HepG2 (cell line): ENCODE results near the gene IGIP. TPM values are rescaled to one million over a fixed set of nuclear protein-coding genes. Genes with fewer than 3 reads are reported as not detected.
A peak's percentile ranks its signal among the peaks of the same experiment; 100 is the strongest.

Experiments
- BRCA1 ChIP-seq: sonication (generic); formaldehyde crosslinking; IDR thresholded peaks from 2 replicates; pipeline ENCODE4 v1.4.0; 2020; ENCODE audit warnings: missing genetic modification reagents
- HNRNPL ChIP-seq: fragments of 200-400 bp; formaldehyde crosslinking; IDR thresholded peaks from 2 replicates; pipeline ENCODE4 v1.6.1; 2017; ENCODE audit warnings: mild to moderate bottlenecking, low read depth, low read length
- KLF6 ChIP-seq: IDR thresholded peaks from 2 replicates; pipeline ENCODE4 v1.8.0; 2016; ENCODE audit warnings: missing biosample characterization, missing genetic modification reagents
- NAIF1 ChIP-seq: sonication (generic); formaldehyde crosslinking; IDR thresholded peaks from 2 replicates; pipeline ENCODE4 v1.5.0; 2020; ENCODE audit warnings: mild to moderate bottlenecking, missing genetic modification reagents, borderline replicate concordance
- POLR2A ChIP-seq, 2 experiments: IDR thresholded peaks; 2 replicates each; pipeline ENCODE4 v1.6.1; 2011; ENCODE audit warnings: low read depth in 2 of 2, low read length in 2 of 2, mild to moderate bottlenecking in 1 of 2, moderate library complexity in 1 of 2; ENCODE audit not compliant: insufficient read depth in 1 of 2
- RBAK ChIP-seq: sonication (generic); formaldehyde crosslinking; IDR thresholded peaks from 2 replicates; pipeline ENCODE4 v1.5.1; 2020; ENCODE audit warnings: mild to moderate bottlenecking, missing genetic modification reagents
- RFX5 ChIP-seq: IDR thresholded peaks from 2 replicates; pipeline ENCODE4 v1.6.1; 2011; ENCODE audit warnings: low read depth, low read length, improper control_type of control experiment
- RORA ChIP-seq: sonication (generic); formaldehyde crosslinking; IDR thresholded peaks from 2 replicates; pipeline ENCODE4 v1.5.0; 2020; ENCODE audit warnings: mild to moderate bottlenecking, missing genetic modification reagents, moderate library complexity
- TP53 ChIP-seq: sonication (generic); formaldehyde crosslinking; conservative IDR thresholded peaks from 2 replicates; pipeline ENCODE4 v1.4.0; 2020; ENCODE audit warnings: missing genetic modification reagents
- ZBTB7B ChIP-seq: sonication (generic); formaldehyde crosslinking; IDR thresholded peaks from 2 replicates; pipeline ENCODE4 v1.4.0; 2020; ENCODE audit warnings: missing genetic modification reagents
- ZNF225 ChIP-seq: sonication (generic); formaldehyde crosslinking; IDR thresholded peaks from 2 replicates; pipeline ENCODE4 v1.4.0; 2020; ENCODE audit warnings: mild to moderate bottlenecking, missing genetic modification reagents
- ZNF329 ChIP-seq: sonication (generic); formaldehyde crosslinking; IDR thresholded peaks from 2 replicates; pipeline ENCODE4 v1.9.0; 2021; ENCODE audit warnings: low read depth, mild to moderate bottlenecking, missing genetic modification reagents
- ZNF674 ChIP-seq: sonication (generic); formaldehyde crosslinking; IDR thresholded peaks from 2 replicates; pipeline ENCODE4 v1.5.0; 2020; ENCODE audit warnings: low read depth, mild to moderate bottlenecking, missing genetic modification reagents
- ZNF879 ChIP-seq: sonication (generic); formaldehyde crosslinking; IDR thresholded peaks from 2 replicates; pipeline ENCODE4 v1.8.1; 2023; ENCODE audit warnings: missing genetic modification reagents
- polyA plus RNA-seq, 8 experiments: library from polyadenylated mRNA; depleted of rRNA in 3 of 8; stranded (reverse) in 7 of 8; unstranded in 1 of 8; fragments of >200 nt; fragmentation: Illumina TruSeq in 4 of 8; extraction: Trizol in 4 of 8; gene quantifications; 2 replicates each; pipeline versions ENCODE4 v1.2.1 to v1.2.3, GENCODE V29; 2011 to 2016; ENCODE audit warnings: low read depth in 4 of 8, missing spikeins in 1 of 8, mixed read lengths in 1 of 8; ENCODE audit not compliant: insufficient read depth in 1 of 8
- total RNA-seq, 5 experiments: library from RNA; depleted of rRNA; stranded (reverse); fragments of >200 nt; fragmentation: Illumina TruSeq; extraction: Trizol; gene quantifications; 2 replicates each; pipeline ENCODE4 v1.2.3, GENCODE V29; 2016; ENCODE audit warnings: low read depth in 1 of 5
- TF ChIP-seq, protein P1 (sequence below): sonication (generic); formaldehyde crosslinking; IDR thresholded peaks from 2 replicates; pipeline ENCODE4 v1.4.0; 2020; ENCODE audit warnings: mild to moderate bottlenecking, missing genetic modification reagents
- TF ChIP-seq, protein P2 (sequence below): sonication (generic); formaldehyde crosslinking; IDR thresholded peaks from 2 replicates; pipeline ENCODE4 v1.5.1; 2020; ENCODE audit warnings: missing genetic modification reagents, mild to moderate bottlenecking, borderline replicate concordance
- TF ChIP-seq, protein P3 (sequence below): IDR thresholded peaks from 2 replicates; pipeline ENCODE4 v1.6.1; 2016; ENCODE audit warnings: low read depth
- TF ChIP-seq, protein P4 (sequence below): sonication (generic); formaldehyde crosslinking; IDR thresholded peaks from 2 replicates; pipeline ENCODE4 v1.4.0; 2020; ENCODE audit warnings: missing genetic modification reagents, mild to moderate bottlenecking, borderline replicate concordance
- TF ChIP-seq, protein P5 (sequence below): sonication (generic); formaldehyde crosslinking; IDR thresholded peaks from 2 replicates; pipeline ENCODE4 v1.4.0; 2020; ENCODE audit warnings: mild to moderate bottlenecking, missing genetic modification reagents
- TF ChIP-seq, protein P6 (sequence below): sonication (generic); formaldehyde crosslinking; IDR thresholded peaks from 2 replicates; pipeline ENCODE4 v1.8.0; 2023; ENCODE audit warnings: mild to moderate bottlenecking, missing genetic modification reagents

IGIP gene
- total and polyA plus RNA-seq, 2 of the 13 experiments (the other 11 are each of a cell fraction or from before 2014, with no cell fraction given): 1.7 to 2.1 TPM

DNA sequence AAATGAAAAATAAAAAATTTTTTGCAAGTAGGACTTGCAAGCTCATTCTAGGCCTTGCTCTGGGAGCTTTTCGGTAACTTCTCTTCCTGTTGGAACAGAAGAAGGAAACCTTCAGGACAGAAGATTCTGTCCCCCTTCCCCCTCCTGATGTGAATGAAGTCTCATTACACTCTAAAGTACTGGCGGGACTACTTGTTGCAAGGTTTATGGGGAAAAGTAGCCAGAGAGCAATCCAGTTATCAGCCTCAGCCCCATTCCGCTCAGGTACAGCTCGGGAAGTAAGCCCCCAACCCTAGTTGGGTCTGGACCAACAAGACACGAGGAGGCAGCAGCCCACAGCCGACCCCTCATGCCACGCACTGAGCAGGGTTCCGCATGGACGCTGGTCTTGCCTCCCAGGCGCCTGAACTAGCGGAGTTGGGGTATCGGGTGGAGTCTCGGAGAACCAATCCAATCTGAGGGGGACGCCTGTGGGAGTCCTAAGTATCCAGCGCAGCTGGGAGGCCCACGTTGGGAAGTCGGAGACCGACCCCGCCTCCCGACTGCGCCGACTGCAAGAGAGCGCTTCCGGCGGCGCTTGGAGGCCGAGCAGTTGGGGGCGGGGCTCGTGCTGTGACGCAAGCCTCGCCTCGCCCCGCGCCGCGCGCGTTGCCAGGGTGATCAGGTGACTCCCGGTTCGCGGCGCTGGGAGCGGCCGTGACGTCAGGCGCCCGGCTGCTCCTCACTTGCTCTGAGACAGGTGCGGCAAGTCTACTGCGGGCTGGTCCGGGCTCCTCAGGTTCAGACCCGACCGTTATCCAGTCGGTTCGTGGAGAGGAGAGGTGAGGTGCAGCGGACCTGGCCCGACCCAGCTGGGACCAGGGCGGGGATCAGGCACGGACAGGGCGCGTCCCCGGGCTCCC lies 49.0 kb downstream of the IGIP start, which contains the start of gene CYSTM1 (continued):
- TF ChIP-seq ZNF225: peak; percentile 7; the same call in 1 of the 2 replicates
- TF ChIP-seq, protein P1, sequence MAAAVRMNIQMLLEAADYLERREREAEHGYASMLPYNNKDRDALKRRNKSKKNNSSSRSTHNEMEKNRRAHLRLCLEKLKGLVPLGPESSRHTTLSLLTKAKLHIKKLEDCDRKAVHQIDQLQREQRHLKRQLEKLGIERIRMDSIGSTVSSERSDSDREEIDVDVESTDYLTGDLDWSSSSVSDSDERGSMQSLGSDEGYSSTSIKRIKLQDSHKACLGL: peak; percentile 55; the same call in 1 of the 2 replicates
- TF ChIP-seq HNRNPL: no peak
- TF ChIP-seq, protein P2, sequence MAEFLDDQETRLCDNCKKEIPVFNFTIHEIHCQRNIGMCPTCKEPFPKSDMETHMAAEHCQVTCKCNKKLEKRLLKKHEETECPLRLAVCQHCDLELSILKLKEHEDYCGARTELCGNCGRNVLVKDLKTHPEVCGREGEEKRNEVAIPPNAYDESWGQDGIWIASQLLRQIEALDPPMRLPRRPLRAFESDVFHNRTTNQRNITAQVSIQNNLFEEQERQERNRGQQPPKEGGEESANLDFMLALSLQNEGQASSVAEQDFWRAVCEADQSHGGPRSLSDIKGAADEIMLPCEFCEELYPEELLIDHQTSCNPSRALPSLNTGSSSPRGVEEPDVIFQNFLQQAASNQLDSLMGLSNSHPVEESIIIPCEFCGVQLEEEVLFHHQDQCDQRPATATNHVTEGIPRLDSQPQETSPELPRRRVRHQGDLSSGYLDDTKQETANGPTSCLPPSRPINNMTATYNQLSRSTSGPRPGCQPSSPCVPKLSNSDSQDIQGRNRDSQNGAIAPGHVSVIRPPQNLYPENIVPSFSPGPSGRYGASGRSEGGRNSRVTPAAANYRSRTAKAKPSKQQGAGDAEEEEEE (CRISPR knock-in tag): no peak
- TF ChIP-seq, protein P3, sequence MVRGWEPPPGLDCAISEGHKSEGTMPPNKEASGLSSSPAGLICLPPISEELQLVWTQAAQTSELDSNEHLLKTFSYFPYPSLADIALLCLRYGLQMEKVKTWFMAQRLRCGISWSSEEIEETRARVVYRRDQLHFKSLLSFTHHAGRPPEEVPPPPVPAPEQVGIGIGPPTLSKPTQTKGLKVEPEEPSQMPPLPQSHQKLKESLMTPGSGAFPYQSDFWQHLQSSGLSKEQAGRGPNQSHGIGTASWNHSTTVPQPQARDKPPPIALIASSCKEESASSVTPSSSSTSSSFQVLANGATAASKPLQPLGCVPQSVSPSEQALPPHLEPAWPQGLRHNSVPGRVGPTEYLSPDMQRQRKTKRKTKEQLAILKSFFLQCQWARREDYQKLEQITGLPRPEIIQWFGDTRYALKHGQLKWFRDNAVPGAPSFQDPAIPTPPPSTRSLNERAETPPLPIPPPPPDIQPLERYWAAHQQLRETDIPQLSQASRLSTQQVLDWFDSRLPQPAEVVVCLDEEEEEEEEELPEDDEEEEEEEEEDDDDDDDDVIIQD (CRISPR knock-in tag): 0 out of 2 replicates have a peak, but pooled peaks have one; percentile 33
- TF ChIP-seq KLF6 (CRISPR knock-in tag): no peak
- TF ChIP-seq BRCA1 (CRISPR knock-in tag): no peak
- no peak for TF ChIP-seq ZNF674 (CRISPR knock-in tag)
- TF ChIP-seq, protein P4, sequence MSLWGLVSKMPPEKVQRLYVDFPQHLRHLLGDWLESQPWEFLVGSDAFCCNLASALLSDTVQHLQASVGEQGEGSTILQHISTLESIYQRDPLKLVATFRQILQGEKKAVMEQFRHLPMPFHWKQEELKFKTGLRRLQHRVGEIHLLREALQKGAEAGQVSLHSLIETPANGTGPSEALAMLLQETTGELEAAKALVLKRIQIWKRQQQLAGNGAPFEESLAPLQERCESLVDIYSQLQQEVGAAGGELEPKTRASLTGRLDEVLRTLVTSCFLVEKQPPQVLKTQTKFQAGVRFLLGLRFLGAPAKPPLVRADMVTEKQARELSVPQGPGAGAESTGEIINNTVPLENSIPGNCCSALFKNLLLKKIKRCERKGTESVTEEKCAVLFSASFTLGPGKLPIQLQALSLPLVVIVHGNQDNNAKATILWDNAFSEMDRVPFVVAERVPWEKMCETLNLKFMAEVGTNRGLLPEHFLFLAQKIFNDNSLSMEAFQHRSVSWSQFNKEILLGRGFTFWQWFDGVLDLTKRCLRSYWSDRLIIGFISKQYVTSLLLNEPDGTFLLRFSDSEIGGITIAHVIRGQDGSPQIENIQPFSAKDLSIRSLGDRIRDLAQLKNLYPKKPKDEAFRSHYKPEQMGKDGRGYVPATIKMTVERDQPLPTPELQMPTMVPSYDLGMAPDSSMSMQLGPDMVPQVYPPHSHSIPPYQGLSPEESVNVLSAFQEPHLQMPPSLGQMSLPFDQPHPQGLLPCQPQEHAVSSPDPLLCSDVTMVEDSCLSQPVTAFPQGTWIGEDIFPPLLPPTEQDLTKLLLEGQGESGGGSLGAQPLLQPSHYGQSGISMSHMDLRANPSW: no peak
- 0 out of 2 replicates have a peak, but pooled peaks have one; percentile 40 for TF ChIP-seq ZBTB7B
- TF ChIP-seq RBAK (CRISPR knock-in tag): no peak
- no peak; the same call in 1 of the 2 replicates for TF ChIP-seq ZNF329
- TF ChIP-seq, protein P5, sequence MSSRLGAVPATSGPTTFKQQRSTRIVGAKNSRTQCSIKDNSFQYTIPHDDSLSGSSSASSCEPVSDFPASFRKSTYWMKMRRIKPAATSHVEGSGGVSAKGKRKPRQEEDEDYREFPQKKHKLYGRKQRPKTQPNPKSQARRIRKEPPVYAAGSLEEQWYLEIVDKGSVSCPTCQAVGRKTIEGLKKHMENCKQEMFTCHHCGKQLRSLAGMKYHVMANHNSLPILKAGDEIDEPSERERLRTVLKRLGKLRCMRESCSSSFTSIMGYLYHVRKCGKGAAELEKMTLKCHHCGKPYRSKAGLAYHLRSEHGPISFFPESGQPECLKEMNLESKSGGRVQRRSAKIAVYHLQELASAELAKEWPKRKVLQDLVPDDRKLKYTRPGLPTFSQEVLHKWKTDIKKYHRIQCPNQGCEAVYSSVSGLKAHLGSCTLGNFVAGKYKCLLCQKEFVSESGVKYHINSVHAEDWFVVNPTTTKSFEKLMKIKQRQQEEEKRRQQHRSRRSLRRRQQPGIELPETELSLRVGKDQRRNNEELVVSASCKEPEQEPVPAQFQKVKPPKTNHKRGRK: no peak
- peak; percentile 74 to 81; a peak in 3 of 4 replicates for TF ChIP-seq POLR2A (IDR thresholded peaks at IDR 0.05; ENCODE audit: insufficient read depth in 1 of 2, low read depth in 2 of 2, low read length in 2 of 2)
- TF ChIP-seq NAIF1 (CRISPR knock-in tag): no peak
- TF ChIP-seq RORA (CRISPR knock-in tag): no peak
- TF ChIP-seq ZNF879 (CRISPR knock-in tag): no peak
- TF ChIP-seq RFX5: peak; percentile 33; the same call in 1 of the 2 replicates
- TF ChIP-seq, protein P6, sequence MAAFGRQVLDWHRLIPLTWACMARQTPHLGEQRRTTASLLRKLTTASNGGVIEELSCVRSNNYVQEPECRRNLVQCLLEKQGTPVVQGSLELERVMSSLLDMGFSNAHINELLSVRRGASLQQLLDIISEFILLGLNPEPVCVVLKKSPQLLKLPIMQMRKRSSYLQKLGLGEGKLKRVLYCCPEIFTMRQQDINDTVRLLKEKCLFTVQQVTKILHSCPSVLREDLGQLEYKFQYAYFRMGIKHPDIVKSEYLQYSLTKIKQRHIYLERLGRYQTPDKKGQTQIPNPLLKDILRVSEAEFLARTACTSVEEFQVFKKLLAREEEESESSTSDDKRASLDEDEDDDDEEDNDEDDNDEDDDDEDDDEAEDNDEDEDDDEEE (CRISPR knock-in tag): no peak
- TF ChIP-seq TP53: no peak; the same call in 1 of the 2 replicates
